AG10803 (cell line): Measurements from ENCODE around the gene RAET1E.
A peak's percentile ranks its signal among the peaks of the same experiment; 100 is the strongest.
"Not testable (repeated sequence)": the region's sequence is repeated elsewhere in the genome, so short reads cannot be mapped to it uniquely, and the experiment has no call there.

Experiments
- DNase-seq: peaks from one replicate; pipeline ENCODE4 v3.0.0; 2010; ENCODE audit warnings: low read depth
- H3K4me3 ChIP-seq: 2 replicates; pipeline ENCODE4 v1.5.1; 2011; ENCODE audit warnings: mild to moderate bottlenecking, low read length, control low read depth
- CTCF ChIP-seq: conservative IDR thresholded peaks from 2 replicates; pipeline ENCODE4 v1.5.1; 2011; ENCODE audit warnings: mild to moderate bottlenecking, low read length, control low read depth, inconsistent platforms

RAET1E gene

GRCh38 chr6:149851461-149852110 is 46.3 kb downstream of the RAET1E start:
- no peak overlapping the region for H3K4me3 ChIP-seq
- TF ChIP-seq CTCF, result no peak
- peak; percentile 73 for DNase-seq

GRCh38 chr6:149848343-149848742 is 49.6 kb downstream of the RAET1E start:
- H3K4me3 ChIP-seq, result not testable (repeated sequence)
- peak; percentile 26 for DNase-seq
